ENCODE measurements around the gene PKHD1. TPM values are rescaled to one million over a fixed set of nuclear protein-coding genes. Genes with fewer than 3 reads are reported as not detected.
"Not testable (repeated sequence)": the region's sequence is repeated elsewhere in the genome, so short reads cannot be mapped to it uniquely, and the experiment has no call there.

Gene PKHD1
- total RNA-seq, 1 donor from 2014 or later, result 1.3 TPM

DNA sequence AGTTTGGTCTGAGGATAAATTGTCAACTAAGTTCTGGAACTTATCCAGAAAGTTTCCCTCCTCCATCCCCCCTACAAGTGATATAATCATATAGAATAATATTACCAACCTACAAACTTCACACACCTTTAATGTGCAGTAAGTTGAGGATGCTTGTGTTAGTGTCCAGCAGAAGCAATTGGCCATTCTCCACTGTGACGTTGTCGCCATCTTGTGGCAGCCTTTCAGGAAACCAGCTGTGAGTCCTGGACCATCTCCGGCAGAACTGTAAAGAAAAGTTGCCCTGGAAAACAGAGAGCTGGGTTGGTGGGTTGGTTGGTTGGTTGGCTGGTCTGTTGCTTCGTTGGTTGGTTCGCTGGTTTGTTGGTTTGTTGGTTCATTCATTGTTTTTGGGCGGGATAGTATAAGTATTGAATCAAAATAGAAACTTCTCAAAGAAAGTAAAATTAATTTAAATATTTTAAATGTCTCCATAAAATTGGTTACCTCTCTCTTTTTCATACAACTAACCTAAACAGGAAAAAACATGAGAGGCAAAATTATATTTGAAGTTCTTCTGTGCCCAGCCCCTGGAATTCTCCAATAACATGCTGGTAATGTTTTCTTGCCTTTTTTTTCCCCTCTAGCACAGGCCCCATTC is 127.5 kb downstream of the PKHD1 start:
- H3K27me3 Mint-ChIP-seq, result peaks cover 6% of the 10 kb centered on the region
- H3K9me3 Mint-ChIP-seq (ENCODE audit: low read depth), result no peaks in the 10 kb centered on the region
- H3K36me3 Mint-ChIP-seq (ENCODE audit: insufficient read depth), result no peaks in the 10 kb centered on the region
- H3K4me1 Mint-ChIP-seq (ENCODE audit: low read depth), result no peaks in the 10 kb centered on the region
- DNase-seq (ENCODE audit: low spot score, unreplicated experiment), result peak; percentile 61
- TF ChIP-seq, protein P1, sequence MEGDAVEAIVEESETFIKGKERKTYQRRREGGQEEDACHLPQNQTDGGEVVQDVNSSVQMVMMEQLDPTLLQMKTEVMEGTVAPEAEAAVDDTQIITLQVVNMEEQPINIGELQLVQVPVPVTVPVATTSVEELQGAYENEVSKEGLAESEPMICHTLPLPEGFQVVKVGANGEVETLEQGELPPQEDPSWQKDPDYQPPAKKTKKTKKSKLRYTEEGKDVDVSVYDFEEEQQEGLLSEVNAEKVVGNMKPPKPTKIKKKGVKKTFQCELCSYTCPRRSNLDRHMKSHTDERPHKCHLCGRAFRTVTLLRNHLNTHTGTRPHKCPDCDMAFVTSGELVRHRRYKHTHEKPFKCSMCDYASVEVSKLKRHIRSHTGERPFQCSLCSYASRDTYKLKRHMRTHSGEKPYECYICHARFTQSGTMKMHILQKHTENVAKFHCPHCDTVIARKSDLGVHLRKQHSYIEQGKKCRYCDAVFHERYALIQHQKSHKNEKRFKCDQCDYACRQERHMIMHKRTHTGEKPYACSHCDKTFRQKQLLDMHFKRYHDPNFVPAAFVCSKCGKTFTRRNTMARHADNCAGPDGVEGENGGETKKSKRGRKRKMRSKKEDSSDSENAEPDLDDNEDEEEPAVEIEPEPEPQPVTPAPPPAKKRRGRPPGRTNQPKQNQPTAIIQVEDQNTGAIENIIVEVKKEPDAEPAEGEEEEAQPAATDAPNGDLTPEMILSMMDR (IDR thresholded peaks at IDR 0.05; ENCODE audit: unreplicated experiment), result peak; percentile 92
- H3K27ac Mint-ChIP-seq, result no peak overlapping the region
- H3K4me3 Mint-ChIP-seq (ENCODE audit: low read depth), result no peak overlapping the region

DNA sequence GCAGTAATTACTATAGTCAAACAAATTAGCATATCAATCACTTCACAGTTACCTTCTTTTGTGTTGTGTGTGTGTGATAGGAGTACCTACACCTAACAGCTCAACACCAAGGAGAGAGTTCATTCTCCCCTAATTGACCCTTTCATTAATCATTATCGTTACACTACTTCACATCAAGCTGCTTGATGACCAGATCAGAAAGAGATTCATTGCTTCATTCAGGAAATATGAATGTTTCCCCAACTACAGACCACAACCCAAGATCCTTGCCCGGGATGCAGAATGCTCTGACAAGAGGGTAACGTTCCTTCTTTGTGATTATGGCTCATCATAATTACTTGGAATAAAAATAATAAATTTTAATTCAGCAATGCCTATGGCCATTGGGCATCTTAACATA is 132.7 kb downstream of the PKHD1 start:
- TF ChIP-seq, protein P1 (IDR thresholded peaks at IDR 0.05; ENCODE audit: unreplicated experiment), result no peak
- no peaks in the 10 kb centered on the region for H3K9me3 Mint-ChIP-seq (ENCODE audit: low read depth)

DNA sequence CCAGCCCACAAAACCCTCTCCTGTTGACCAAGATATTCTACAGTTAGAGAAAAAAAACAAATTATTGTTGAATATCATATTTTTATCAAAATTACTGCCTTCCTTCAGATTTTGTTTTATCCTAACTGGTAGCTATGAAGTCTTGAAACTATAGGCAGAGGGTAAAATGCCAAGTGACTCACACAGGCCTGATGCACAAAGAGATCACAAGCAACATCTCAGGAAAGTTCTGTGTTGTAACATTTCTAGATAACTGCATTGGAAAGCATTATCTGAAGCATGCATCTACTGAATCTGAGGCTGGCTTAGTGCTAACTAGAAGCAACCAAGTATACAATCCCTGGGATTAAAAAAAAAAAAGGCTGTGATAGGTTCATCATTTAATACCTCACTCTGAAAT is 134.2 kb downstream of the PKHD1 start:
- H3K4me1 Mint-ChIP-seq (ENCODE audit: low read depth), result peaks cover 3% of the 10 kb centered on the region
- H3K9me3 Mint-ChIP-seq (ENCODE audit: low read depth), result no peaks in the 10 kb centered on the region
- TF ChIP-seq, protein P1 (IDR thresholded peaks at IDR 0.05; ENCODE audit: unreplicated experiment), result no peak
- no peak overlapping the region for H3K4me3 Mint-ChIP-seq (ENCODE audit: low read depth)
- DNase-seq (ENCODE audit: low spot score, unreplicated experiment), result no peak
- H3K27me3 Mint-ChIP-seq, result peaks cover 3% of the 10 kb centered on the region
- H3K36me3 Mint-ChIP-seq (ENCODE audit: insufficient read depth), result no peaks in the 10 kb centered on the region
- no peak overlapping the region for H3K27ac Mint-ChIP-seq

More for the DNA sequence above, 132.7 kb downstream of the PKHD1 start:
- peaks cover 3% of the 10 kb centered on the region for H3K27me3 Mint-ChIP-seq
- no peak for DNase-seq (ENCODE audit: low spot score, unreplicated experiment)
- H3K36me3 Mint-ChIP-seq (ENCODE audit: insufficient read depth), result no peaks in the 10 kb centered on the region
- no peak overlapping the region for H3K4me3 Mint-ChIP-seq (ENCODE audit: low read depth)
- peaks cover 3% of the 10 kb centered on the region for H3K4me1 Mint-ChIP-seq (ENCODE audit: low read depth)
- no peak overlapping the region for H3K27ac Mint-ChIP-seq

- Mint-ChIP-seq H3K9me3 (ENCODE audit: low read depth) (no peaks in the 10 kb centered on the region), H3K27me3 (no peaks in the 10 kb centered on the region), H3K4me1 (ENCODE audit: low read depth) (peaks cover 3% of the 10 kb centered on the region), H3K27ac (no peak overlapping the region), H3K36me3 (ENCODE audit: insufficient read depth) (no peaks in the 10 kb centered on the region), H3K4me3 (ENCODE audit: low read depth) (no peak overlapping the region)
- no peak for DNase-seq (ENCODE audit: low spot score, unreplicated experiment)
- TF ChIP-seq, protein P1 (IDR thresholded peaks at IDR 0.05; ENCODE audit: unreplicated experiment), result no peak
These were observed 135.5 kb downstream of the PKHD1 start for GRCh38 chr6:51951924-51952323.

GRCh38 chr6:51949526-51949925 is 137.9 kb downstream of the PKHD1 start:
- H3K9me3 Mint-ChIP-seq (ENCODE audit: low read depth), result no peaks in the 10 kb centered on the region
- H3K27me3 Mint-ChIP-seq, result no peaks in the 10 kb centered on the region
- no peak overlapping the region for H3K27ac Mint-ChIP-seq
- no peak overlapping the region for H3K4me3 Mint-ChIP-seq (ENCODE audit: low read depth)
- DNase-seq (ENCODE audit: low spot score, unreplicated experiment), result no peak
- TF ChIP-seq, protein P1 (IDR thresholded peaks at IDR 0.05; ENCODE audit: unreplicated experiment), result no peak
- H3K36me3 Mint-ChIP-seq (ENCODE audit: insufficient read depth), result no peaks in the 10 kb centered on the region
- H3K4me1 Mint-ChIP-seq (ENCODE audit: low read depth), result peaks cover 3% of the 10 kb centered on the region

DNA sequence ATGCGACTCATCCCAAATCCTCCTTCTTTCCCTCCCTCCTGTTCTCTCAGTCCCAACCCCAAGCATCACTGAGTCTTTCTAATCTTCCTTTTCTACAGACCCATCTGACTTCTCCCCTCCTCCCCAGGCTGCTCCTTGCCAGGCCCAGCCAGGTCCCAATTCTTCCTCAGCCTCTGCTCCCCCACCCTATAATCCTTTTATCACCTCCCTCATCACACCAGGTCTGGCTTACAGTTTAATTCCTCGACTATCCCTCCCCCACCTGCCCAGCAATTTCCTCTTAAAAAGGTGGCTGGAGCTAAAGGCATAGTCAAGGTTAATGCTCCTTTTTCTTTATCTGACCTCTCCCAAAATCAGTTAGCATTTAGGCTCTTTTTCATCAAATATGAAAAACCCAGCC is 147.7 kb downstream of the PKHD1 start:
- not testable (repeated sequence) for H3K36me3 Mint-ChIP-seq (ENCODE audit: insufficient read depth); H3K27me3 Mint-ChIP-seq; DNase-seq (ENCODE audit: low spot score, unreplicated experiment); H3K9me3 Mint-ChIP-seq (ENCODE audit: low read depth); H3K4me3 Mint-ChIP-seq (ENCODE audit: low read depth); H3K4me1 Mint-ChIP-seq (ENCODE audit: low read depth); H3K27ac Mint-ChIP-seq
